ENCODE measurements around the gene ABHD16B. TPM values are rescaled to one million over a fixed set of nuclear protein-coding genes. Genes with fewer than 3 reads are reported as not detected.

Gene ABHD16B
- polyA plus RNA-seq, 2 donors, result 0.42 to 0.92 TPM

GRCh38 chr20:63833776-63834490 lies 27.4 kb upstream of the ABHD16B start:
- Histone ChIP-seq H3K9me3 (ENCODE audit: control insufficient read depth in 2 of 2, insufficient read depth in 1 of 2, low read depth in 1 of 2, low read length in 1 of 2) (no peaks in the 10 kb centered on the region), H3K27ac (ENCODE audit: low read depth in 2 of 2, low read length in 1 of 2) (peak overlapping the region in 1 of 2 donors; percentile 38), H3K36me3 (ENCODE audit: control insufficient read depth in 2 of 2, insufficient read depth in 2 of 2, low read length in 1 of 2) (no peaks in the 10 kb centered on the region), H3K4me3 (ENCODE audit: low read depth in 1 of 2, low read length in 2 of 2) (no peak overlapping the region), H3K4me1 (ENCODE audit: control insufficient read depth in 2 of 2, insufficient read depth in 2 of 2, low read length in 1 of 2) (peaks cover 0 to 3% of the 10 kb centered on the region in 2 donors), H3K27me3 (ENCODE audit: control insufficient read depth in 1 of 2, insufficient read depth in 2 of 2, low read length in 2 of 2) (peaks cover 0 to 5% of the 10 kb centered on the region in 2 donors)
- WGBS, 2 donors, result 65 to 72% methylated on average over 20 of the region's 20 CpGs

GRCh38 chr20:63834491-63834880 lies 26.8 kb upstream of the ABHD16B start:
- 76 to 83% methylated on average over 7 to 9 of the region's 9 CpGs for WGBS, 2 donors
- Histone ChIP-seq H3K27me3 (ENCODE audit: control insufficient read depth in 1 of 2, insufficient read depth in 2 of 2, low read length in 2 of 2) (peaks cover 0 to 5% of the 10 kb centered on the region in 2 donors), H3K27ac (ENCODE audit: low read depth in 2 of 2, low read length in 1 of 2) (peak overlapping the region in 1 of 2 donors; percentile 38), H3K36me3 (ENCODE audit: control insufficient read depth in 2 of 2, insufficient read depth in 2 of 2, low read length in 1 of 2) (no peaks in the 10 kb centered on the region), H3K4me1 (ENCODE audit: control insufficient read depth in 2 of 2, insufficient read depth in 2 of 2, low read length in 1 of 2) (peaks cover 0 to 3% of the 10 kb centered on the region in 2 donors), H3K4me3 (ENCODE audit: low read depth in 1 of 2, low read length in 2 of 2) (no peak overlapping the region), H3K9me3 (ENCODE audit: control insufficient read depth in 2 of 2, insufficient read depth in 1 of 2, low read depth in 1 of 2, low read length in 1 of 2) (no peaks in the 10 kb centered on the region)

- H3K4me1 ChIP-seq (ENCODE audit: control insufficient read depth in 2 of 2, insufficient read depth in 2 of 2, low read length in 1 of 2), result peaks cover 0 to 3% of the 10 kb centered on the region in 2 donors
- WGBS, 2 donors, result 32 to 56% methylated on average over 16 to 21 of the region's 21 CpGs
Observed at GRCh38 chr20:63835021-63835858, 26.1 kb upstream of the ABHD16B start.

GRCh38 chr20:63836458-63837344 lies 24.6 kb upstream of the ABHD16B start:
- peaks cover 0 to 3% of the 10 kb centered on the region in 2 donors for H3K4me1 ChIP-seq (ENCODE audit: control insufficient read depth in 2 of 2, insufficient read depth in 2 of 2, low read length in 1 of 2)
- H3K27ac ChIP-seq (ENCODE audit: low read depth in 2 of 2, low read length in 1 of 2), result no peak overlapping the region
- H3K9me3 ChIP-seq (ENCODE audit: control insufficient read depth in 2 of 2, insufficient read depth in 1 of 2, low read depth in 1 of 2, low read length in 1 of 2), result peaks cover 0 to 2% of the 10 kb centered on the region in 2 donors
- H3K4me3 ChIP-seq (ENCODE audit: low read depth in 1 of 2, low read length in 2 of 2), result no peak overlapping the region
- H3K27me3 ChIP-seq (ENCODE audit: control insufficient read depth in 1 of 2, insufficient read depth in 2 of 2, low read length in 2 of 2), result no peaks in the 10 kb centered on the region
- WGBS, 2 donors, result 82 to 85% methylated on average over 20 to 27 of the region's 27 CpGs
- no peaks in the 10 kb centered on the region for H3K36me3 ChIP-seq (ENCODE audit: control insufficient read depth in 2 of 2, insufficient read depth in 2 of 2, low read length in 1 of 2)

More at GRCh38 chr20:63835021-63835858, 26.1 kb upstream of the ABHD16B start:
- Histone ChIP-seq H3K9me3 (ENCODE audit: control insufficient read depth in 2 of 2, insufficient read depth in 1 of 2, low read depth in 1 of 2, low read length in 1 of 2) (peaks cover 0 to under 1% of the 10 kb centered on the region in 2 donors), H3K4me3 (ENCODE audit: low read depth in 1 of 2, low read length in 2 of 2) (no peak overlapping the region), H3K36me3 (ENCODE audit: control insufficient read depth in 2 of 2, insufficient read depth in 2 of 2, low read length in 1 of 2) (no peaks in the 10 kb centered on the region), H3K27me3 (ENCODE audit: control insufficient read depth in 1 of 2, insufficient read depth in 2 of 2, low read length in 2 of 2) (peaks cover 0 to 3% of the 10 kb centered on the region in 2 donors), H3K27ac (ENCODE audit: low read depth in 2 of 2, low read length in 1 of 2) (peak overlapping the region; percentile 26 to 55)

GRCh38 chr20:63837479-63837878 lies 23.8 kb upstream of the ABHD16B start:
- Histone ChIP-seq H3K27ac (ENCODE audit: low read depth in 2 of 2, low read length in 1 of 2) (no peak overlapping the region), H3K4me3 (ENCODE audit: low read depth in 1 of 2, low read length in 2 of 2) (no peak overlapping the region), H3K9me3 (ENCODE audit: control insufficient read depth in 2 of 2, insufficient read depth in 1 of 2, low read depth in 1 of 2, low read length in 1 of 2) (peaks cover 0 to 2% of the 10 kb centered on the region in 2 donors), H3K27me3 (ENCODE audit: control insufficient read depth in 1 of 2, insufficient read depth in 2 of 2, low read length in 2 of 2) (no peaks in the 10 kb centered on the region), H3K4me1 (ENCODE audit: control insufficient read depth in 2 of 2, insufficient read depth in 2 of 2, low read length in 1 of 2) (peaks cover 0 to 3% of the 10 kb centered on the region in 2 donors), H3K36me3 (ENCODE audit: control insufficient read depth in 2 of 2, insufficient read depth in 2 of 2, low read length in 1 of 2) (no peaks in the 10 kb centered on the region)
- 44 to 47% methylated on average over 8 of the region's 8 CpGs for WGBS, 2 donors

- Histone ChIP-seq H3K4me3 (ENCODE audit: low read depth in 1 of 2, low read length in 2 of 2) (no peak overlapping the region), H3K27ac (ENCODE audit: low read depth in 2 of 2, low read length in 1 of 2) (no peak overlapping the region), H3K9me3 (ENCODE audit: control insufficient read depth in 2 of 2, insufficient read depth in 1 of 2, low read depth in 1 of 2, low read length in 1 of 2) (peaks cover 0 to 2% of the 10 kb centered on the region in 2 donors), H3K4me1 (ENCODE audit: control insufficient read depth in 2 of 2, insufficient read depth in 2 of 2, low read length in 1 of 2) (peaks cover 0 to 5% of the 10 kb centered on the region in 2 donors), H3K36me3 (ENCODE audit: control insufficient read depth in 2 of 2, insufficient read depth in 2 of 2, low read length in 1 of 2) (no peaks in the 10 kb centered on the region), H3K27me3 (ENCODE audit: control insufficient read depth in 1 of 2, insufficient read depth in 2 of 2, low read length in 2 of 2) (no peaks in the 10 kb centered on the region)
- WGBS, 2 donors, result 88 to 89% methylated on average over 13 of the region's 13 CpGs
Observed at GRCh38 chr20:63839620-63840019, 21.7 kb upstream of the ABHD16B start.

GRCh38 chr20:63840405-63840828 lies 20.9 kb upstream of the ABHD16B start:
- Histone ChIP-seq H3K4me1 (ENCODE audit: control insufficient read depth in 2 of 2, insufficient read depth in 2 of 2, low read length in 1 of 2) (peaks cover 3 to 5% of the 10 kb centered on the region in 2 donors), H3K9me3 (ENCODE audit: control insufficient read depth in 2 of 2, insufficient read depth in 1 of 2, low read depth in 1 of 2, low read length in 1 of 2) (peaks cover 0 to 2% of the 10 kb centered on the region in 2 donors), H3K27ac (ENCODE audit: low read depth in 2 of 2, low read length in 1 of 2) (no peak overlapping the region), H3K36me3 (ENCODE audit: control insufficient read depth in 2 of 2, insufficient read depth in 2 of 2, low read length in 1 of 2) (no peaks in the 10 kb centered on the region), H3K27me3 (ENCODE audit: control insufficient read depth in 1 of 2, insufficient read depth in 2 of 2, low read length in 2 of 2) (no peaks in the 10 kb centered on the region), H3K4me3 (ENCODE audit: low read depth in 1 of 2, low read length in 2 of 2) (no peak overlapping the region)
- WGBS, 2 donors, result 78 to 80% methylated on average over 11 of the region's 11 CpGs

GRCh38 chr20:63842258-63842657 lies 19.0 kb upstream of the ABHD16B start:
- Histone ChIP-seq H3K9me3 (ENCODE audit: control insufficient read depth in 2 of 2, insufficient read depth in 1 of 2, low read depth in 1 of 2, low read length in 1 of 2) (peaks cover 0 to 2% of the 10 kb centered on the region in 2 donors), H3K4me1 (ENCODE audit: control insufficient read depth in 2 of 2, insufficient read depth in 2 of 2, low read length in 1 of 2) (peaks cover 5 to 14% of the 10 kb centered on the region in 2 donors), H3K36me3 (ENCODE audit: control insufficient read depth in 2 of 2, insufficient read depth in 2 of 2, low read length in 1 of 2) (no peaks in the 10 kb centered on the region), H3K27me3 (ENCODE audit: control insufficient read depth in 1 of 2, insufficient read depth in 2 of 2, low read length in 2 of 2) (no peaks in the 10 kb centered on the region), H3K4me3 (ENCODE audit: low read depth in 1 of 2, low read length in 2 of 2) (no peak overlapping the region), H3K27ac (ENCODE audit: low read depth in 2 of 2, low read length in 1 of 2) (no peak overlapping the region)
- 68 to 77% methylated on average over 9 of the region's 9 CpGs for WGBS, 2 donors

GRCh38 chr20:63843222-63843621 lies 18.1 kb upstream of the ABHD16B start:
- H3K27me3 ChIP-seq (ENCODE audit: control insufficient read depth in 1 of 2, insufficient read depth in 2 of 2, low read length in 2 of 2), result no peaks in the 10 kb centered on the region
- no peak overlapping the region for H3K4me3 ChIP-seq (ENCODE audit: low read depth in 1 of 2, low read length in 2 of 2)
- peaks cover 0 to 2% of the 10 kb centered on the region in 2 donors for H3K9me3 ChIP-seq (ENCODE audit: control insufficient read depth in 2 of 2, insufficient read depth in 1 of 2, low read depth in 1 of 2, low read length in 1 of 2)
- 70 to 71% methylated on average over 11 to 12 of the region's 12 CpGs for WGBS, 2 donors
- H3K4me1 ChIP-seq (ENCODE audit: control insufficient read depth in 2 of 2, insufficient read depth in 2 of 2, low read length in 1 of 2), result peaks cover 7 to 15% of the 10 kb centered on the region in 2 donors
- H3K27ac ChIP-seq (ENCODE audit: low read depth in 2 of 2, low read length in 1 of 2), result no peak overlapping the region
- H3K36me3 ChIP-seq (ENCODE audit: control insufficient read depth in 2 of 2, insufficient read depth in 2 of 2, low read length in 1 of 2), result no peaks in the 10 kb centered on the region
